DMS53 (cell line): ENCODE results near the gene HDAC7.

Source experiments
- DNase-seq: peaks from one replicate; lab custom pipeline; 2025; lab: John Stamatoyannopoulos, UW

The HDAC7 gene

GRCh38 chr12:47777741-47778558 is 41.8 kb downstream of the HDAC7 start:
- peak; percentile 45 for DNase-seq

GRCh38 chr12:47777151-47777550 is 42.6 kb downstream of the HDAC7 start:
- no peak for DNase-seq

DNA sequence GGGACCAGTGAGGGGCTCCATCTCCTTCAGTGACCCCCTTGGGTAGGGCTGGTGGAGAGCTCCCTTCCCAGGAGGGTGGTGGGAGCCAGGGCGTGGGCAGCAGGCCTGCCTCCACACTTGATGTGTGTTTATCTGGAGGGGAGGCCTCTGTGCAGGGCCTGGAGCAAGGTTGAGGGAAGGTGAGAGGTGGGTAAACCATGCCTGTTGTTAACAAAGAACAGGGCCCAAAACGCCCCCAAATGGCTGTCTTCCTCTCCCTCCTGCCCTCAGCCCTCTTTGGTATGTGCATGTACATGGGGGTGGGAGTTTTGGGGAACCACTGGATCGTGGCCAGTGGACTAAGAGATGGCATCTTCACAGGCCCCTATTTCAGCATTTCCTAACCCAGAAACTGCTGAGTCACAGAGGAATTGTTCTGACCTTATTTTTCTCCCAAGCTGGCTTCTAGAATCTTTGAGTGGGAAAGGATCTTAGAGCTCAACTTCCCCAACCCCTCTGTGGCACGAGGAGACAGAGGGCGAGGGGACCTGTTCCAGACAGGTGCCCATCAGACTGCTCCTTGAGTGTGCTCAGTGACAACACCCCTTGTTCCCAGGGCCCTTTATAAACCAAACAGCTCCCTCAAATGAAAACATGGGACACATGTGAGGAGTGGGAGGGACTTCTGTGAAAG is 43.1 kb downstream of the HDAC7 start:
- DNase-seq: peak; percentile 52

DNA sequence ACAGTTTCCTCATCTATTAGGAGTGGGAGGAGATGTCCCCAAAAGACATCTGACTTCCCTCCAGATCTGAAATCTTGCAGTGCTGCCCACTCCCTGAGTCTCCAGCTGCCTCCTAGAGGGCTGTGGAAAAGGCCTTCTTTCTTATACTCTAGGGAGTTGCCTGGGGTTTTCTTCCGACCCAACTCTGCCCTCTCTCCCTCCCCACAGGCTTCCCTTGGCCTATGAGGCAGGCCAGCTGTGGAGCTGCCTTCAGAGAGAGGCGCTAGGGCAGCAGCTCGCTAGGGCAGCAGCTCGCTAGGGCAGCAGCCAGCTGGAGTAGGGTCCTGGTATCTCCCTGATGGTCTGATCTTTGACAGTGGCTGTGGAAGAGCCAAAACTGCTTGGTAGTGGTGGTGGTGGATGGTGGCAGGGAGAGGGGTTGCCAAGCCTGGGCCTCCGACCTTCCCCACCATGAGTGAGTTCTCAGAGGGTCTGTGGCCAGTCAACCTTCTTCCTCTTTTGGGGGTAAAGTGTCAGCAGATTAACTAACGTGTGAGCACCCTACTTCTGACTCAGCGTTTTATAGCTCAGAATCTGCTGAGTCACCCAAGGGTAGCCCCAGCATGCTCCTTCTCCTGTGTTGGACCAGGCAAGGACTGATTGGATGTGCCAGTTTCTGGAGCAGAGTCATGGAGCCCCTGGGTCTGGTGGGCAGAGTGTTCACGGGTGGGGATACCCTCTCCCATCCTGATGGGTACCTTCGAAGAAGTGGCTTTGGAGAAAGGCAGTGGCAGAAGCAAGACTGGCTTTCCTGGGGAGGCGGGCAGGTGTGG is 44.4 kb downstream of the HDAC7 start:
- DNase-seq: peak; percentile 54

- DNase-seq: no peak
These were observed 45.0 kb downstream of the HDAC7 start for GRCh38 chr12:47774663-47775062.

DNA sequence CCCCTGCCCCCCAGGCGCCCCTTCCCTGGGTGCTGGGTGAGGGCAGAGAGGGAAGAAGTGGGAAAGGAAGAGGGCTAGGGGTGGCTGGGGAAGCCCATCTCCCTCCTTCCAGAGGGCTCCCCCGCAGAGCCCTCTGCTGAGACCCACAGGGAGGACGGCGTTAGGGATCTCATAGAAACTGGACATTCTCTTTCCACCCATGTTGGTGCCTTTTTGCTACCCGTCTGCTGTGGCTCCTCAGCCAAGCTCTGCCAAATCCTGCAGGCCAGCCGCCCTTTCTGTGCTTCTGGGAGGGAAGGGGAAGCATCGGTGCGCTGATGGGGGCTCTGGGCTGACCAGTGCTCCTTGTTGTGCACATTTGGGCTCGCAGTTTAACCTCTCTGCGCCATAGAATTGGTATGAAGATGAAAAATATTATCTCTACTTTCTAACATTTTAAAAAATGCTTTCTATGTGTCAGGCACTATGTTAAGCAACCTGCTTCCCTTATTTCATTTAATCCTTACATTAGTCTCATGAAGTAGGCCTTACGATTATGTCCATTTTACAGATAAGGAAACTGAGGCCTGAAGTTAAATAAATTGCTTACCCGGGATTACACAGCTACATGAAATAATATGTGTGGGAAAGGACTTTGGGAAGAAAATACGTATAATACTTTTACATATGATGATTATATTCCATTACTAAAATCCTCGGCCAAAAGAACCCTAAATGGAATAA is 45.7 kb downstream of the HDAC7 start:
- DNase-seq: peak; percentile 75

- DNase-seq: peak; percentile 98
These were observed 46.4 kb downstream of the HDAC7 start, which contains the start of gene SLC48A1 for GRCh38 chr12:47773062-47773857. TSS of gene SLC48A1 (plus strand) at chr12:47773238. CDS start at chr12:47773305, 67 bp downstream.

DNA sequence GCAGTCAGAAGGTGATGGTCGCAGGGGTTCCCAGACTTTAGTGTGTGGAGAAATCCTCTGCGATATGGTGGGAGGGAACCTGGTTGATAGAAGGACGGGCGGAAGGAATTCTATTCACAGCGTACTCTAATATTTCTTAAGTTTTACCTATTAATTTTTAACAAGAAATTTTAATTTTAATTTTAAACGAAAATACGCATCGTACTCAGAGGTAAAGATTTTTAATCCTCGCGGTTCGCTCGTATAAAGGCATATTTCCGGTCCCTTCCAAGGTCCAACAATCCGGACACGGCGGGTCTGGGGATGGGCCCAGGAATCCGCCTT is 47.0 kb downstream of the HDAC7 start:
- DNase-seq: no peak

DNA sequence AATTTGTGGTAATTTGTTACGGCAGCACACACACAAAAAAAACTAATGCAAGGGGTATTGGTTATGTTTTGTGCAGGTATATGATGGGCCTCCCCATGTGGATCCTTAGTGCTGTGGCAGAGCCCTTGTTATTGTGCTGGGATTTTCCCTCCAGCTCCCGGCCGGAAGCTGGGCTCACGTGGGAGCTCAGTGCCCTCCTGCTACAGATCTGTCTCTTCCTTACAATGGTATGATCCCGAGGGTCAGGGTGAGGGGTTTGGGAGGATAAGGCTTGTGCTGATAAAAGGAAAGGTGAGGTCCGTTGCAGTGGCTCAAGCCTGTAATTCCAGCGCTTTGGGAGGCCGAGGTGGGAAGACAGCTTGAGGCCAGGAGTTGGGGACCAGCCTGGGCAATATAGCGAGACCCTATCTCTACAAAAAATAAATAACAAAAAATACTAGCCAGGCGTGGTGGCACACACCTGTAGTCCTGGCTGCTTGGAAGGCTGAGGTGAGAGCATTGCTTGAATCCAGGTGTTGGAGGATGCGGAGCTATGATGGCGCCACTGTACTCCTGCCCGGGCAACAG is 47.5 kb downstream of the HDAC7 start:
- DNase-seq: no peak

DNA sequence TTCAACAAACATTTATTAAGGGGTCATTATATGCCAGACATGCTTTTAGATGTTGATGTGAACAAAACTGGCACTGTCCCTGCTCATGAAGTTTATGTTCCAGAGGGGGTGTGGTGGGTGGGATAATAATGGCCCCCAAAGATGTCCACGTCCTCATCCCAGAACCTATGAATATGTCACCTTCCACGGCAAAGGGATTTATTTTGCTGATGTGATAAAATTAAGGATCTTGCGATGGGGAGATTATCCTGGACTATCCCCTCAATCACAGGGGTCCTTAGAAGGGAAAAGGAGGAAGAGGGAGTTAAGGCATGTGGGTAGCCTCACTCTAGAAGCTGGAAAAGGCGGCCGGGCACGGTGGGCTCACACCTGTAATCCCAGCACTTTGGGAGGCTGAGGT is 48.4 kb downstream of the HDAC7 start:
- DNase-seq: no peak

DNA sequence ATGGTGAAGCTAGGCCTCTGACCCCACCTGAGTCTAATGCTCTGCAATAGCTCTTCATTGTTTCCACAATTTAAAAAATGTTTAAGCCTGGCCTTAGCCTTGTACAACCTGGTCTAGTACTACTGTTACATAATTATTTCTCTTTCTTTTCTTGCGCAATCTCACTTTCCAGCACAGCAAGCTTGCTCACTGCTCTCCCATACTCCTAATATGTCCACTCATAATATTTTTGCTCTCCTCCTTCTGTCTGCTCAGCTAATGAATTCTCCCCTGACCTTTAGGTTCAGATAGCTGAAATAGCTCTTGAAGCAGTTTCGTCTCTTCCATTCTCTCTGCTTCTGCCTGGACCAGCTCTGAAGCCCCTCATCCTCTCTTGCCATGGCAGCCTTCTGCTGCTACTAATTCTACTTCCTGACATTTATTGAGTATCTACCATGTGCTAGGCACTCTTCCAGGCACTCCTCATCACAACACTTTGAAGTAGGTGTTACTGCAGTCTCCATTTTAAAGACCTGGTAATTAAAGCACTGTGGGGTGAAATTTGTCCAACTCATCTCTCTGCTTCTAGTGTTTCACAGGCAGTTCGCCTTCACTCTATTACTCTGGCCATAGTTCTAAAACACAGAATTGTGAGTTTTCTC is 49.5 kb downstream of the HDAC7 start:
- DNase-seq: no peak

- no peak for DNase-seq
These were observed 50.2 kb downstream of the HDAC7 start for GRCh38 chr12:47769234-47770085.

DNA sequence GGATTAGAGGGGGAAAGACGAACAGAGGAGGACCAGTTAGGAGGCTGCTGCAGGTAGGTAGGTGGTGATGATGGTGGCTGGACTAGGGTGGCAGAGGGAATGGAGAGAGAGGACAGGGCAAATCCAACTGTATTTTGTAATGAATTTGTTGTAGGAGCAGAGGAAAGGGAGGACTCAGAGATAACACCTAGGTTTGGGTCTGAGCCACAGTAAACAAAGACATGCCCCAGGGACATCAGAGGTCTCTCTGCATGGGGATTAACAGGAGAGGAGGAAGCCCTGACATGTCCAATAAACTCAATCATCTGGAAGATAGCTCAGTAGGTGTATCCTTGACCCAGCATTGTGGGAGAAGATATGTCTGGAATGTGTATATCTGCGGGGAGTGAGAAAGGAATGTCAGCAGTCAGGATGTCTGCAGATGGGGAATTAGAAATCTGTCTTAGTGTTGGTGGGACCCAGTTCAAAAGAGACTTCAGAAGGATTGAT is 51.3 kb downstream of the HDAC7 start:
- no peak for DNase-seq

- peak; percentile 94 for DNase-seq
These were observed 52.4 kb downstream of the HDAC7 start for GRCh38 chr12:47767216-47767724.

- DNase-seq: no peak
These were observed 53.0 kb downstream of the HDAC7 start for GRCh38 chr12:47766502-47767215.

DNA sequence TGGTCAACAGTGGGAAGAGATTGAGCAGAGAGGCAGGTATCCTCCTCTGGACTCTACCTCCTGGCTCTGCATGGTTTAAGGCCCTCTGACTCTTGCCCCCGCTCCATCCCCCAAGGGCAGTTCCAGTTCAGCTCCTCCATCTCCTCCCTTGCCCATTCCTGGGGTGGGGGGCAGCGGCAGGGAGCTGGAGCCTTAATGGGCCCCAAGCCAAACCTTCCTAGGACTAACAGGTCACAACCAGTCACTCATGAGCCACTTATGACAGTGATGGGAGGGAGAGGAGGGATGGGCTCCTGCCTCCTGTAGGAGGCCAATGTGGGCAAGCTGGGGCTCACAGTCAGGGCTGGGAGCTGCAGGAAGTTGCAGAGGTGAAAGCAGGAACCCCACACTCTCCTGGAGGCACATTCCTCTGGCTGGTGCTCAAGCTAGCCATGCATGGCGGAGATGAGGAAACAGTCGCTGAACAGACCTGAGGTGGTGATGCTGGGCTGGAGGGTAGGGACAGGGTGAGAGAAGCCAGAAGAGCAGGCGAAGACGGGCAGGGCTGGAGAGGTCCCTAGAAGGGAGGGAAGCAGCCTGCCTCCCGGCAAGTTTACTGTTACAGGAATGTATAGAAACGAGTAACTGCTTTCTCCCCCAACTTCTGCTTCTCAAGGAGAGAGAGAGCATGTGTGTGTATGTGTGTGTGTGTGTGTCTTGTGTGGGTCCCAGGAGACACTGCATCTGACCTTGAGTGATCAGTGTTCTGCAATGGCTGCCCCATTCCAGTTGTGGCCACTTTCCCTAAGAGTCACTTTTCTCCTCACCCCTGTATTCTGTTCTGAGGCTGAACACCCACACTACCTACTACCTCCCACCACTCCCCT is 56.0 kb downstream of the HDAC7 start:
- no peak for DNase-seq

DNA sequence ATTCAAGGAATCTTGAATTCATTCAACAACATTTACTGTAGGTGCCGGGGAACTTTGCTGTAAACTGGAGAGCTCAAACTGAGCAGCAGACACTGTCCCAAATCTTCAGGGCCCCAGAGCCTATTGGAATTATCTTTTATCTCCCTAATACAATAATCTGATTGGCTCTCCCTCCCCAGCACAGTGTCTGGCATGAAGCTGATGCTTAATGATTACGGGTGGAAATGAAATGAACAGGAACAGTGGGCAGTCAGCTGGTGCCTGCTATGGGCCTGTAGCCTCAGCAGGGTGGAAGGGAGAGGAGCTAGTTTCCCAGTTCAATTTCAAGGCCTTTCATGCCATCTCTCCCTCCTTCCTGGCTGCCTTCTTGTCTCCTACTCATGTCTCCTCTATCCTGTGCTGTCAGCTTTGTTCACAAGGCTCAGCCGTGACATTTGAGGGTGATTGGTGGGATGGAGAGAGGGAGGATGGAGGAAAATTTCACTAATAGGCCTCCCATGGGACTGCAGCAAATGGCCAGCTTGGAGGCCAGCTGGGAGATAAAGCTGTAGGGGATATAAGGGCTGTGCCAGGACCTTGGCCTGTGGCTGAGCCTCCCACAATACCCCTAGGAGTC is 56.7 kb downstream of the HDAC7 start:
- DNase-seq: no peak
